Activated CD4-positive, CD25-positive, alpha-beta regulatory T cell treated with anti-CD3 and anti-CD28 coated beads, Interleukin-2, amount 50 U/mL, for 16 hours (primary cell): ENCODE results near the gene C1orf116.

Experiments
- DNase-seq: peaks from one replicate; pipeline ENCODE4 v3.0.0-alpha.2; 2020; ENCODE audit warnings: low read depth, low spot score

The C1orf116 gene

GRCh38 chr1:206992790-206993189 lies 39.8 kb downstream of the C1orf116 start:
- DNase-seq, result no peak

- no peak for DNase-seq
These were observed 44.7 kb downstream of the C1orf116 start for GRCh38 chr1:206987873-206988272.

- no peak for DNase-seq
These were observed 45.7 kb downstream of the C1orf116 start for GRCh38 chr1:206986885-206987284.

- no peak for DNase-seq
These were observed 46.2 kb downstream of the C1orf116 start for GRCh38 chr1:206986402-206986801.

- no peak for DNase-seq
These were observed 47.3 kb downstream of the C1orf116 start for GRCh38 chr1:206985162-206985749.

- peak; percentile 32 for DNase-seq
These were observed 50.3 kb downstream of the C1orf116 start for GRCh38 chr1:206982216-206982615.

GRCh38 chr1:206979379-206980043 lies 53.0 kb downstream of the C1orf116 start:
- no peak for DNase-seq

GRCh38 chr1:206978259-206978658 lies 54.3 kb downstream of the C1orf116 start:
- DNase-seq, result no peak

GRCh38 chr1:206975306-206975705 lies 57.2 kb downstream of the C1orf116 start:
- DNase-seq, result no peak

GRCh38 chr1:206974140-206974539 lies 58.4 kb downstream of the C1orf116 start:
- DNase-seq, result no peak

- DNase-seq, result no peak
These were observed 59.8 kb downstream of the C1orf116 start for GRCh38 chr1:206972728-206973127.

GRCh38 chr1:206971029-206971655 lies 61.4 kb downstream of the C1orf116 start:
- no peak for DNase-seq

- DNase-seq, result no peak
These were observed 62.1 kb downstream of the C1orf116 start, which contains the start of gene FCAMR for GRCh38 chr1:206970446-206970845. Gene FCAMR, minus strand, starts transcription at chr1:206970460. Its CDS starts 335 bp downstream, at chr1:206970125.

- no peak for DNase-seq
These were observed 63.5 kb downstream of the C1orf116 start for GRCh38 chr1:206969090-206969489.
